Uterus (tissue), 2 donors: ENCODE measurements around the gene ORM1.
A peak's percentile ranks its signal among the peaks of the same experiment; 100 is the strongest.

Experiments
- POLR2A ChIP-seq, 2 donors: fragments of 450-650 bp; IDR thresholded peaks; one replicate each; pipeline ENCODE4 v1.6.1; 2016; ENCODE audit warnings: antibody characterized with exemption in 2 of 2, mild to moderate bottlenecking in 1 of 2, moderate library complexity in 1 of 2
- TF ChIP-seq, protein P1 (sequence below), 4 experiments: fragments of 200-600 bp in 2 of 4; fragments of 450-650 bp in 2 of 4; sonication (generic) in 2 of 4; IDR thresholded peaks; one replicate each; pipeline ENCODE4 v1.5.1; 2016 to 2019; ENCODE audit warnings: antibody characterized with exemption in 4 of 4, mild to moderate bottlenecking in 2 of 4, moderate library complexity in 1 of 4

DNA sequence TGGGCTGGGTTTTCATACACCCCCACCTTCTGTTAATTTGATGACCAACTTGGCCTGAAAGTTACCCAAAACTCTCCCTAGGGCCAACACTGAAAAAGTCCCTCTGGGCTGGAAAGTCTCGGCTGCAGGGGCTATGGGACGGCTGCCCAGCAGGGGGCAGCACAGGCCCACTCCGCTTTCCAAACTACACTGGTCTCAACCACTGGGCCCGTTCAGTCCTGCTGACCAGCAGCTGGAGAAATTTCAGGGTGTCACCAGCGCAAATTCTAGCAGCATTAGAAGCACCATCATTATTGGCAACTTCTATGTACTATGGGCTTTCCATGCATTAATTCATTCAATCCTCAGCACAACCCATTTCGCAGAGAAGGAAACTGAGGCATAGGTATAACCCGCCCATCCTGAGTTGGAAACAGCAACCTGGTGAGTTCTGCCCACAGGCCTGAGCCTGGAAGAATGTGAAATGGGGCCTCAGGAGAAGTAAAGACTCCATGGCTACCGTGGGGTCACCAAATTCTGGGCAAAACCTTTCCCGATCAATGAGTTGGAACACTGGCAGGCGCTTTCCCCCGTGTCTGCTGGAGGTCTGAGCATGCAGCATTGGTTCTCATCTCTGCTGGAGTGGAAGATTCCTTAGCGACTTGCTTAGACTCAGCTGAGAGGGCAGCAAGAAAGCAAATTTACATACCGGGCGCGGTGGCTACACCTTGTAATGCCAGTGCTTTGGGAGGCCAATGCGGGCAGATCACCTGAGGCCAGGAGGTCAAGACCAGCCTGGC is 16.4 kb downstream of the ORM1 start:
- TF ChIP-seq, protein P1, sequence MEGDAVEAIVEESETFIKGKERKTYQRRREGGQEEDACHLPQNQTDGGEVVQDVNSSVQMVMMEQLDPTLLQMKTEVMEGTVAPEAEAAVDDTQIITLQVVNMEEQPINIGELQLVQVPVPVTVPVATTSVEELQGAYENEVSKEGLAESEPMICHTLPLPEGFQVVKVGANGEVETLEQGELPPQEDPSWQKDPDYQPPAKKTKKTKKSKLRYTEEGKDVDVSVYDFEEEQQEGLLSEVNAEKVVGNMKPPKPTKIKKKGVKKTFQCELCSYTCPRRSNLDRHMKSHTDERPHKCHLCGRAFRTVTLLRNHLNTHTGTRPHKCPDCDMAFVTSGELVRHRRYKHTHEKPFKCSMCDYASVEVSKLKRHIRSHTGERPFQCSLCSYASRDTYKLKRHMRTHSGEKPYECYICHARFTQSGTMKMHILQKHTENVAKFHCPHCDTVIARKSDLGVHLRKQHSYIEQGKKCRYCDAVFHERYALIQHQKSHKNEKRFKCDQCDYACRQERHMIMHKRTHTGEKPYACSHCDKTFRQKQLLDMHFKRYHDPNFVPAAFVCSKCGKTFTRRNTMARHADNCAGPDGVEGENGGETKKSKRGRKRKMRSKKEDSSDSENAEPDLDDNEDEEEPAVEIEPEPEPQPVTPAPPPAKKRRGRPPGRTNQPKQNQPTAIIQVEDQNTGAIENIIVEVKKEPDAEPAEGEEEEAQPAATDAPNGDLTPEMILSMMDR (IDR thresholded peaks at IDR 0.05), result peak; percentile 76 to 86 (median 77)
- TF ChIP-seq POLR2A (IDR thresholded peaks at IDR 0.05), result no peak
